HK-2 (cell line): ENCODE data around the gene GNA15.

Experiments
- DNase-seq: peaks from one replicate; pipeline ENCODE4 v3.0.0-alpha.2; 2018; ENCODE audit not compliant: unreplicated experiment

The GNA15 gene

DNA sequence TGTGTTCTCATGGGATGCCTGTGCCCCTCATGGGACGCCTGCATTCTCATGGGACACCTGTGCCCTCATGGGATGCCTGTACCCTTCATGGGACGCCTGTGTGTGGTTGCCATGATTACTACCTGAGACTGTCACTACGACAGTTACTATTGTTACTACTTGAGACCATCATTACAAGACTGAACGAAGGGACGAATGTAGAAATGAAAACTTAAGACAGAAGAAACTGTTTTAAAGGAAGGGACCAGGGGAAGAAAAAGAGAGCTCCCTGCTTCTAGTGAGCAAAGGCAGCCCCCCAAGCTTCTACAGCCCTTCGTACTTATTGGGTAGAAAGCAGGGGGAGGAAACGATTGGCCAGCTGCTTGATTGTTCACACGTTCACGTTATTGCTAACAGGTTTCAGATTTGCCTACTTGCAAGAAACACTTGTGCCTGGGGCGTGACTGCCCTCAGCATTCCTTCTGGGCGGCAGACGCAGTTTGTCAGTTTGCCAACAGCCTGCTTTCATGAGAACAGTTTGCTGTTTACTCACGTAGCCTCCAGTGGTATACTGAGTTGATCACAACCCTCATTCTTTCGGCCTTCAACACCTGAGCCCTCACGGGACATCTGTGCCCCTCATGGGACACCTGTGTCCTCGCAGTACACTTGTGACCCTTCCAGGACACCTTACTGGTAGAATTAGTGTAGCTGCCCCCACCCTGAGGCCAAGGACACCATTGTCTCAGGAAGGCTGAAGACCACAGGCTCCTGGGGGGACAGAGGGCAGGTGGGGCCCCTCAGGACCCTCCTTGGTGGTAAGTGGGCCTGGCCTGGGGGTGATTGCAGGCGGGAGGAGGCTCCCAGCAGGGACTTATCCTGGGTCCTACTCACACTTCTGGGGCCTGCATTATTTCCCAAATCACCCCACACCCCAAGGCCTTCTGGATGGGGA, 40.2 kb downstream of the GNA15 start:
- DNase-seq, result peak; percentile 57

GRCh38 chr19:3176715-3177501, 41.1 kb downstream of the GNA15 start:
- peak; percentile 76 for DNase-seq

GRCh38 chr19:3178377-3178972, 42.6 kb downstream of the GNA15 start, which contains the start of gene S1PR4:
TSS of gene S1PR4 (plus strand) at chr19:3178769. CDS start at chr19:3178793, 24 bp downstream.
- DNase-seq, result no peak

DNA sequence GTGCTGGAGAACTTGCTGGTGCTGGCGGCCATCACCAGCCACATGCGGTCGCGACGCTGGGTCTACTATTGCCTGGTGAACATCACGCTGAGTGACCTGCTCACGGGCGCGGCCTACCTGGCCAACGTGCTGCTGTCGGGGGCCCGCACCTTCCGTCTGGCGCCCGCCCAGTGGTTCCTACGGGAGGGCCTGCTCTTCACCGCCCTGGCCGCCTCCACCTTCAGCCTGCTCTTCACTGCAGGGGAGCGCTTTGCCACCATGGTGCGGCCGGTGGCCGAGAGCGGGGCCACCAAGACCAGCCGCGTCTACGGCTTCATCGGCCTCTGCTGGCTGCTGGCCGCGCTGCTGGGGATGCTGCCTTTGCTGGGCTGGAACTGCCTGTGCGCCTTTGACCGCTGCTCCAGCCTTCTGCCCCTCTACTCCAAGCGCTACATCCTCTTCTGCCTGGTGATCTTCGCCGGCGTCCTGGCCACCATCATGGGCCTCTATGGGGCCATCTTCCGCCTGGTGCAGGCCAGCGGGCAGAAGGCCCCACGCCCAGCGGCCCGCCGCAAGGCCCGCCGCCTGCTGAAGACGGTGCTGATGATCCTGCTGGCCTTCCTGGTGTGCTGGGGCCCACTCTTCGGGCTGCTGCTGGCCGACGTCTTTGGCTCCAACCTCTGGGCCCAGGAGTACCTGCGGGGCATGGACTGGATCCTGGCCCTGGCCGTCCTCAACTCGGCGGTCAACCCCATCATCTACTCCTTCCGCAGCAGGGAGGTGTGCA, 43.3 kb downstream of the GNA15 start:
- DNase-seq, result no peak

GRCh38 chr19:3179739-3180293, 44.0 kb downstream of the GNA15 start:
- DNase-seq, result no peak

DNA sequence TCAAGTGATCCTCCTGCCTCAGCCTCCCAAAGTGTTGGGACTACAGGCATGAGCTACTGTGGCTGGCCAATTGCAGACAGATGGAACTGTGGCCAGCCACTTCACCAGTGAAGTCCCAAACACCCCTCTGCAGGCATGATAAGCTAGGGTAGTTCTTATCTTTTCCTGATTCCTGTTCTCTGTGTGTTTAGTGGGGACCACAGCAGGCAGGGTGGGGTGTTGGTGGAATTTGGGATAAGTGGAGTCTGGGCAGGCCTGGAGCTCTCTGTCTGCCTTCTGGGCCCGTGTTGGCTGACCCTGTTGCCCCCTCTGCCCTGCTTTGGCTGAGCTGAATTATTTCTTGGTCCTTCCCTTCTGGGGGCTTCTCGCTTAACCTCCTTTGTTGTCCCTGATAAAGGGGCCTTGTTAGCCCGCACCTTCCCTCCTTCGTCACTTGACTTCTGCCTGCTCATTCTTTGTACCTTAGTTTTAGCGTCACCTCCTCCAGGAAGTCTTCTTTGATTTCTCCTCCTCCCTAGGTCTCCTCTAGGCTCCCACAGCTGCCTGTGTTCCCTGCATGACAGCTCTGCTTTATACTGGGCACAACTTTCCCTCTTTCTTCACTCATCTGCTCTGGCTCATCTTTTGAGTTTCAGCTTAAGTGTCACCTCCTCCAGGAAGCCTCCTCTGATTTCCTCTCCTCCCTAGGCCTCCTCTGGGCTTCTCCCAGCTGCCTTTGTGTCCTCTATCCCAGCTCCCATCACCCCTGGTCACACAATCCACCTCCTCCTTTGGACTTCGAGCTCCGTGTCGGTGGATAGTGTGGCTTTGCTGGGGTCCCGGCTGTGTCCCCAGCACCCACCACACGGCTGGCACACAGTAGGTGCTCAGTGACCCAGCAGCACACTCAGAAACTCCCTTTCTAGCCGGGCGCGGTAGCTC, 48.1 kb downstream of the GNA15 start:
- no peak for DNase-seq

GRCh38 chr19:3184847-3185460, 49.1 kb downstream of the GNA15 start:
- no peak for DNase-seq

DNA sequence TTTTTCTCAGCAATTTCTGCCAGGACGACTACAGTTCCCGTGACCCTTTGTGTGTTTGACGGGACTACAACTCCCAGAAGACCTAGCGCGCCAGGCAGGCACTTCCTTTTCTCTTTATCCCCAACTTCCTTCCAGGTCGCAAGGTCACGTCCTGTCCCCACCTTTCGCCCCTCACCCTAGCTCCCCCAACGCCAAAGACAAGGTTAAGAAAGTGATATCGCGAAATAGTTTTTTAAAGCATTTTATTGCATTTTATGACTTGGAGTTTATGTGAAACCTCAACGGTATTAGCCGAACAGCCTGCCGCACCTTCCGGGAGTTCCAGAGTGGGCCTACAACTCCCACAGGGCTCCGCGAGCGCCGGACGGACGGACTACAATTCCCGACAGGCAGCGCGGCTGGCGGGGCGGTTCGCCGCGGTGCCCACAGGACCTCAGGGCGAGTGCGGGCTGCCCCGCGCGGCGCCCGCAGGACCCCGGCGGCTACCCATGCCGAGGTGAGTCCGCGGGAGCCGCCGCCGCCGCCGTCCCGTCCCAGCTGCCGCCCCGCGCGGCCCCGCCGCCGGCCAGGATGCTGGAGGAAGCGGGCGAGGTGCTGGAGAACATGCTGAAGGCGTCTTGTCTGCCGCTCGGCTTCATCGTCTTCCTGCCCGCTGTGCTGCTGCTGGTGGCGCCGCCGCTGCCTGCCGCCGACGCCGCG, 49.8 kb downstream of the GNA15 start, which contains the start of gene NCLN:
NCLN (plus strand) TSS at position 470 of the 699 bp plus-strand sequence; CDS start at position 571, 101 bp downstream.
- DNase-seq, result peak; percentile 94

GRCh38 chr19:3186160-3186688, 50.4 kb downstream of the GNA15 start:
- DNase-seq, result no peak

GRCh38 chr19:3186891-3187661, 51.2 kb downstream of the GNA15 start:
- no peak for DNase-seq

DNA sequence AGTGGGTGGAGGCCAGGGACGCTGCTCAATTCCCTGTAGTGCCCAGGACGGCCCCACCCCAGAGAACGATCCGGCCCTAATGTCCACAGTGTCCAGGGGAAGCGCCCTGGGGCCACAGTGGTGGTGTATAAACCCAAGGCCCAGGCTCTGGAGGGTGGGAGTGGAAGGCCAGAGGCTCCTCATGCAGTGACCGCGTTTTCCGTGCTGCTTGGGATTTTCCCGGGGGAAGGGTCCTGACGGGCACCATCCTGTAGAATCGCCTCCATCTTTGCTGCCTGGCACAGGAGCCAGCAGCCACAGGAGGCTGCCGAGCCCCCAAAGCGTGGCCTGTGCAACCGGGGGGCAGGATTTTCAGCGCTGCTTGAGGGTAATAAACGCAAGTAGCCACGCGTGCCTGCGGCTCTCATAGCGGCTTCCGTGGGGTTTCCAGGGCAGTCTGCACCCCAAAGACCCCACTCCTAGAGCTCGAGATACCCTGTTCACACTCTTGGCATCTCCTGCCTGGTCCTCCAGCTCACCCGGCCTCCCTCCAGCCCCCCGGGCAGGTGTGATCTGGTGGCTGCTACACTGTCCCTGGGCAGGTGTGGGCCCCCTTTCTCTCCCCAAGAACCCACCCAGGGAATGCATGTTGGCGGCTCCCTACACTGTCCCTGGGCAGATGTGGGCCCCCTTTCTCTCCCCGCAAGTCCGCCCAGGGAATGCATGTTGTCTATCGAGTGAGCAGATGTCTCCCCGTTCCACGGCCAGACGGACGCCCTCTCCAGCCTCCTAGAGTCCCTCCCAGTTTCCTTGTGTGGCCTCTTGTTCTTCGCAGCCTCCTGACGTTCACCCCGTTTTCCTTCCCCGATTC, 52.1 kb downstream of the GNA15 start:
- no peak for DNase-seq

GRCh38 chr19:3188627-3189596, 53.1 kb downstream of the GNA15 start:
- no peak for DNase-seq

GRCh38 chr19:3189702-3190469, 54.1 kb downstream of the GNA15 start:
- DNase-seq, result no peak

DNA sequence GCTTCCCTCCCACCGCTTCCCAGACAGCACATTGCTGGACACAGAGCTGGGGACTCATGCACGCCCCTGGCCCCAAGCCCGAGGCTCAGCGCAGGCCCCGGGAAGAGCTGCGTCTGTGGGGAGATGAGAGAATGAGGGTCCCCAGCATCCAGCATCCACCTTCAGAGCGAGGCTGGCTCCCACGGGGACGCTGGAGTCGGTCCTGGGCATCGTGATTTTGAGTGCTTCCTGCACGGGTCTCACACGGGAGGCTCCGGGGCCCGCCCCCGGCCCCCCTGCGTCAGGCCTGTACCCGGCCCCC, 54.6 kb downstream of the GNA15 start:
- DNase-seq, result no peak
